GM19438 (cell line): Measurements from ENCODE around the gene NFX1.

Experiments used
- ATAC-seq: cut with Tn5 transposase; IDR thresholded peaks from one replicate; pipeline ENCODE4 v1.9.1; 2021; ENCODE audit warnings: low read depth; ENCODE audit not compliant: unreplicated experiment

The NFX1 gene

GRCh38 chr9:33290247-33291030 is at the start of gene NFX1:
Gene NFX1, plus strand, starts transcription at chr9:33290516. Its CDS starts 57 bp downstream, at chr9:33290573.
- ATAC-seq = peak; percentile 85

- ATAC-seq = no peak
Measured at GRCh38 chr9:33241298-33241697, 49.0 kb upstream of the NFX1 start.

- no peak for ATAC-seq
Measured at GRCh38 chr9:33242609-33243134, 47.6 kb upstream of the NFX1 start.

GRCh38 chr9:33244137-33244784 is 46.1 kb upstream of the NFX1 start:
- ATAC-seq = no peak

- ATAC-seq = no peak
Measured at GRCh38 chr9:33245341-33245740, 45.0 kb upstream of the NFX1 start.

GRCh38 chr9:33246269-33246860 is 44.0 kb upstream of the NFX1 start:
- no peak for ATAC-seq

- no peak for ATAC-seq
Measured at GRCh38 chr9:33248606-33249005, 41.7 kb upstream of the NFX1 start.

- peak; percentile 64 for ATAC-seq
Measured at GRCh38 chr9:33249087-33249658, 41.1 kb upstream of the NFX1 start.

- no peak for ATAC-seq
Measured at GRCh38 chr9:33249983-33250382, 40.3 kb upstream of the NFX1 start.

- no peak for ATAC-seq
Measured at GRCh38 chr9:33250458-33250995, 39.8 kb upstream of the NFX1 start.

GRCh38 chr9:33254211-33254610 is 36.1 kb upstream of the NFX1 start:
- no peak for ATAC-seq

- ATAC-seq = no peak
Measured at GRCh38 chr9:33255014-33255413, 35.3 kb upstream of the NFX1 start.

- ATAC-seq = no peak
Measured at GRCh38 chr9:33255471-33255870, 34.8 kb upstream of the NFX1 start.

GRCh38 chr9:33256236-33256635 is 34.1 kb upstream of the NFX1 start:
- ATAC-seq = no peak

- ATAC-seq = no peak
Measured at GRCh38 chr9:33257276-33257675, 33.0 kb upstream of the NFX1 start.

- no peak for ATAC-seq
Measured at GRCh38 chr9:33260372-33260771, 29.9 kb upstream of the NFX1 start.

- peak; percentile 18 for ATAC-seq
Measured at GRCh38 chr9:33263131-33264002, 26.9 kb upstream of the NFX1 start.

GRCh38 chr9:33264003-33264472 is 26.3 kb upstream of the NFX1 start:
- peak; percentile 40 for ATAC-seq

- peak; percentile 83 for ATAC-seq
Measured at GRCh38 chr9:33264473-33265177, 25.7 kb upstream of the NFX1 start, which contains the start of the genes BAG1 and CHMP5. Gene BAG1, minus strand, starts transcription at chr9:33264708. Gene CHMP5, plus strand, starts transcription at chr9:33265049. Its CDS starts 30 bp downstream, at chr9:33265079.
